ENCODE results near the gene CSTPP1.

DNA sequence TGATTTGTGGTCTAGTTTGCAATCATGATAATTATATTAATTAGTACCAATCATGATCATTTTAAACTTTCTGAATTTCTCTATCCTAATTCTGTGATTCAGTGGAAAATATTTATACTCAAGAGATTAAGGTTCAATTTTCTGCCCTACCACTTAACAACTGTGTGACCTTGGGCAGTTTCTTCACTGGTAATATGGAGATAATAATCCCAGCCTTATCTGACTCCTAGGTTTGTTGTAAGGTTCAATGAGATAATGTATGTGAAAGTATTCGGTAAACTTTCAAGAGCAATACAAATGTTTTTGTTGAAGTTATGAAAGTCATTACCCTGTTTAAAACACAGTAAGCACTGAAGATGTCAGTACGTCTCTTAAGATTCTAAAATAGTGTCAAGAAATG, 36.3 kb downstream of the CSTPP1 start:
- TF ChIP-seq ZNF274 (IDR thresholded peaks at IDR 0.05; ENCODE audit: low read depth, low read length) (no peak), YY1 (IDR thresholded peaks at IDR 0.05; ENCODE audit: insufficient read depth, insufficient read length) (no peak), SUZ12 (IDR thresholded peaks at IDR 0.05; ENCODE audit: extremely low read depth, insufficient read depth, insufficient read length) (no peak)
